OCI-LY7 (cell line): ENCODE measurements around the gene C1orf74.

ENCODE experiments used
- CTCF ChIP-seq: fragments of 200-600 bp; sonication (generic); conservative IDR thresholded peaks from 2 replicates; pipeline ENCODE4 v1.5.1; 2014; ENCODE audit warnings: mild to moderate bottlenecking, antibody characterized with exemption, low read length, moderate library complexity, mixed read lengths
- EZH2phosphoT487 ChIP-seq: fragments of 200-600 bp; sonication (generic); IDR thresholded peaks from 2 replicates; pipeline ENCODE4 v1.6.1; 2018; ENCODE audit warnings: low read depth, borderline replicate concordance, mild to moderate bottlenecking, mixed run types, antibody characterized with exemption, low read length, moderate library complexity, mixed read lengths

- TF ChIP-seq CTCF = no peak
- TF ChIP-seq EZH2phosphoT487 = no peak
These were observed 19.2 kb upstream of the C1orf74 start for GRCh38 chr1:209803568-209803967.
